OCI-LY1 (cell line): ENCODE results near the gene TUBE1.

Experiments
- CTCF ChIP-seq: fragments of 200-600 bp; sonication (generic), shearing (Covaris generic); IDR thresholded peaks from 2 replicates; pipeline ENCODE4 v1.5.1; 2017; ENCODE audit warnings: mild to moderate bottlenecking, antibody characterized with exemption, low read length, moderate library complexity, mixed read lengths
- EZH2 ChIP-seq: fragments of 200-600 bp; sonication (generic), shearing (Covaris generic); IDR thresholded peaks from 2 replicates; pipeline ENCODE4 v1.8.0; 2017; ENCODE audit warnings: borderline replicate concordance, mixed run types, mild to moderate bottlenecking, antibody characterized with exemption, low read length, moderate library complexity, mixed read lengths

GRCh38 chr6:112050429-112050828, 36.9 kb downstream of the TUBE1 start:
- no peak for TF ChIP-seq CTCF
- no peak for TF ChIP-seq EZH2
